ENCODE measurements around the gene TUBB4B.

TUBB4B gene

GRCh38 chr9:137213160-137214060 lies 27.7 kb upstream of the TUBB4B start:
- no peak for DNase-seq

DNA sequence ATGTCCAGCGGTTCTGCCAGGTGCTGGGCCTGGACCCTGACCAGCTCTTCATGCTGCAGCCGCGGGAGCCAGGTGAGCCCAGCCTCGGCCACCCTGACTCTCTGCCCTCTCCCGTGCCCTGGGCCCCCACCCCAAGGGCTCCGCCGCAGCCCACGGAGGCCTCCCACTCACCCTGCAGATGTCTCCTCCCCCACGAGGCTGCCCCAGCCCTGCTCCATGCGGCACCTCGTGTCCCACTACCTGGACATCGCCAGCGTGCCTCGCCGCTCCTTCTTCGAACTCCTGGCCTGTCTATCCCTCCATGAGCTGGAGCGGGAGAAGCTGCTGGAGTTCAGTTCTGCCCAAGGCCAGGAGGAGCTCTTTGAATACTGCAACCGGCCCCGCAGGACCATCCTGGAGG lies 26.5 kb upstream of the TUBB4B start:
- DNase-seq: no peak

DNA sequence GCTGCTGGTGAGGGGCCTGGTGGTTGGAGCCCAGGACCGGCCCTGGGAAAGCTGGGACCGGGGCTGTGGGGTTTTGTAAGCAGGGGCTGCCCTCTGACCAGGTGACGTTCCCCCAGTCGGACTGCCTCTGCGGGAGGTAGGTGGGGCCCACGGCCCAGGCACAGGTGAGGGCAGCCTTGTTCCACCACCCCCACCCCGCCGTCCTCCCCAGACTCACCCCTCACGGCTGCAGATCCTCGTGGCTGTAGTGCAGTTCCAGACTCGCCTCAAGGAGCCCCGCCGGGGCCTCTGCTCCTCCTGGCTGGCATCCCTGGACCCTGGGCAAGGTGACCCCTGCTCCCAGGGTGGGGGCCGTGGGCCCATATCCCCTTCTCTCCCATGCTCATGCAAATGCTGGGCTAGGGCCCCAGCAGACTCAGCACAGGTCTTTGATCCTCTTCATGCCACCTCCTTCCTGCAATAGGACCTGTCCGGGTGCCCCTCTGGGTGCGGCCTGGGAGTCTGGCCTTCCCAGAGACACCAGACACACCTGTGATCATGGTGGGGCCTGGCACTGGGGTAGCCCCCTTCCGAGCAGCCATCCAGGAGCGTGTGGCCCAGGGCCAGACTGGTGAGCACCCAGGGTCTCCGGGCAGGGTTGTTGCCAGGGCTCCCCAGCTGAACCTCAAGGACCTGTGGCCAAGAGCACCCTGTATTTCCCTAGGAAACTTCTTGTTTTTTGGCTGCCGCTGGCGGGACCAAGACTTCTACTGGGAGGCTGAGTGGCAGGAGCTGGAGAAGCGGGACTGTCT lies 25.7 kb upstream of the TUBB4B start:
- DNase-seq: no peak

- no peak for DNase-seq
Observed at GRCh38 chr9:137216188-137216965, 24.7 kb upstream of the TUBB4B start.

GRCh38 chr9:137217276-137218211 lies 23.5 kb upstream of the TUBB4B start:
- DNase-seq: peak in 2 of 4 experiments; percentile 27 to 43

- DNase-seq: no peak
Observed at GRCh38 chr9:137218212-137218753, 22.8 kb upstream of the TUBB4B start.

DNA sequence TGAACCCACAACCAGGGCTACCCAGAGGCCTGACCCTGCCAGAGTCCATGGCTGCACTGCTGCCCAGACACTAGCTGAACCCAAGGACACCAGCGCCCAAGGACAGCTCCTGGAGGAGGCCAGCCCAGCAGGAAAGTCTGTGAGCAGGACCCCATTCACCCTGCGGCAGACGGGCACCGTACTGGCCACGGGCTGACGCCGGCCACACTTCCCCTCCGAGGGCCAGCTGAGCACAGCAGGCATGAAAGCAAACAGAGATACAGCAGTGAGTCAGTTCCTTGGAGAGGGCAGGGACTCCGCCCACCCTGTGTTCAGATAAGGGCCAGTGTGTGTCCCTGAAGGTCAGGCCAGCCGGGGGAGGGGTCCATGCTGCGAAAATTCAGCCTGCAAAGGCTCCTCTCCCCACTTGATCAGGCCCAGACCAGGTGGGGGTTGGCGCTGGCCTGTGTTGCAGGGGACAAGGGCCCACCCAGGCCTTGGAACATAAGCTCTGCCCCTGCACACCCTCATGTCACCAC lies 22.3 kb upstream of the TUBB4B start:
- peak; percentile 35 to 70 (median 60) for DNase-seq

GRCh38 chr9:137219757-137220316 lies 21.2 kb upstream of the TUBB4B start:
- DNase-seq: no peak

- no peak for DNase-seq
Observed at GRCh38 chr9:137220317-137221094, 20.6 kb upstream of the TUBB4B start.

DNA sequence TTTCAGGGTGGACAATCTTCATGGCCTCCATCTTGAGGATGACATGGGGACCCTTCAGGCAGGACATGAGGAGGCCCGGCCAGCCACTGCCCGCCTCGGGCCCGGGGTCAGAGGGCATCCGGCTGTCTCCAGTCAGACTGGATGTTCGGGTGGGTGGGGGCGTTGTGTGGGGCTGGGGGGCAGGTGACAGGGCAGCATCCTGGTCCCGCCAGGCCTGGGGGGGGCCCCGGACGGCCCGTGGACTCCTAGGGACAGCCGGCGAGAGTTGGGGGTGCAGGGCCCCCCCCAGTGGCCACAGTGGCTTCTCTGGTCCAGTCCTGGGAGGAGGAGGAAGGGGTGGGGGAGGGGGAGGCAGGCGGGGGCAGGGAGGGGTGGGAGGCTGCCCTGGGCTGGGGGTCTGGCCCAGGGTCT lies 20.0 kb upstream of the TUBB4B start:
- DNase-seq: no peak

GRCh38 chr9:137221506-137222111 lies 19.5 kb upstream of the TUBB4B start:
- no peak for DNase-seq

DNA sequence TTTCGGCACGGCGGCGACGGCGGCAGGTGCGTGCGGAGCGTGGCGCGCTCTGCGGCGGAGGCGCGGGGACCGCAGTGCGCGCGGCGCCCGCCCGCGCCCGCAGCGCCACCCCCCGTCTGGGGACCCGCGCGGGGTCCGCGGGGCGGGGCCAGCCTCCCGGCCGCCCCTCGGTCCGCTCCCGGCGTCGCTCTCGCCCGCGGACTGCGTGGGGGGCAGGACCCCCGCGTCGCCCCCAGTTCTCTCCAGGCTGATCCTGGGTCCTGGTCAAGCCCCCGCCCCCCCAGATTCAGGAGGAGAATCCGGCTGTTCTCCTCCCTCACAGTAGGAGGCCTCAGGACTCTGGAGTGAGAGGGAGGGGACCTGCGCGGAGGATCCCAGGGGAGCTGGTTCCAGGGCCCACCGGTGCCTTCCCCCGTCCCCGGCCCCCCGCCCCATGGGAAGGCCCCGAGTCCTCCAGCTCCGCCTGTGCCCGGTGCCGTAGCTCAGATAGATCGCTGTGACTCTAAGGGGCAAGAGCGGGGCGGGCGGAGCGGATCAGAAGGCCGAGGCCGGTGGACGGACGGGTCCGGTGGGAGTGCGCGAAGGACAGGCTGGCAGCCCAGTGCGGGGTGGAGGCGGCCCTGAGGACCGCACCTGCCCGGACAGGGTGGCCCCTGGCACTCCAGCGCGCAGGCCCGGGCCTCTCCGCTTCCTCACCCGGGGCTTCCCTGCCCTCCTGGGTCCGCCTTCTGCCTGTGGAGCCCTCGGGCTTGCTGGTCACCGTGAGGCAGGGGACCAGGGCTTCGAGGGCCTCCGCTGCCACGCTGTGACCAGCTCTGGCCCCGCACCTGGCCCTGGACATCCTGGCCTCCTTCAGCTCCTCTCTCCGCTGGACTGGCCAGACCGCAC lies 18.7 kb upstream of the TUBB4B start, which contains the start of gene RNF208:
Gene RNF208, minus strand, starts transcription at position 51 of the 888 bp plus-strand sequence. CDS start 1,028 bp downstream, outside the sequence.
- DNase-seq: peak in 2 of 4 experiments; percentile 29 to 38

DNA sequence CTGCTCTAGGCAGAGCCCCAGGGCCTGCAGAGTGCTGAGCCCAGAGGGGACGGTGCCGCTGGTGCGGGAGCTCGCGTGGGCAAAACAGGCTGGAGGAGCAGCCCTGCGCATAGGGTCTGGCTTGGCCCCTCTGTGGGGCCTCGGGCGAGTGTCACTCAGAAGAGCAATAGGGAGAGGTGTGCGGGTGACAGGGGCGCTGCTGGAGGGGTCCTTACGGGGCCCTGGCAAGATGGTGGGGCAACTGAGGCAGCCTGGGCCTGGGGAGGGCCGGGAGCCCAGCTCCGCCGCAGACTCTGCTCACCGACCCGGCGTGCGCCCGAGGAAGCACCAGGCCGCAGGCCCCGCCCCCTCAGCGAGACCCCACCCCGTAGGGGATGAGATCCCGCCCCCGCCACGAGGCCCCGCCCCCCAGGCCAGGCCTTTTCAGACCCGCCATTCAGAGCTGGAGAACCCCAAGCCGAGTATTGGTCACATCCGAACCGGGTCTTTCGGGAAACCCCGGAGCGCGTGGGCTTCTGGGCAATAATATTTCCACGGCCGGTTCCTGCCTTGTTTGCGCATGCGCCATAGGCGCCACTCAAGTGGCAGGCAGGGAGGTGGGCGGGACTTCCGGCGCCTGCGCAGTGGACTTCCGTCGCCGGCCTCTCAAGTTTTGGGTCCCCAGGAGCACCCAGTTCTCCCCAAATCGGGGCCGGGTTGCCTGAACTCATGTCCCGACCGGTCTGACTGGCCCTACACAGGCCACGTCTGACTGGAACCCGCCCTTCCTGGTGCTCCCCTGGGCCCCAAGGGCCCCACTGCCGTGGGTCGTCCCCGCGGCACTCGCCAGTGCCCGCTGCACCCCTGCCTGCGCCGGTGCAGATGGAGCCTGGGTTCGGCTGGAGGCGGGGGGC lies 17.8 kb upstream of the TUBB4B start:
- DNase-seq: peak; percentile 99 to 100 (median 100)

- DNase-seq: peak; percentile 18 to 49 (median 44)
Observed at GRCh38 chr9:137224830-137225694, 16.0 kb upstream of the TUBB4B start, which contains the start of gene CYSRT1. TSS of gene CYSRT1 (plus strand) at chr9:137225174. CDS start at chr9:137225622, 448 bp downstream.

DNA sequence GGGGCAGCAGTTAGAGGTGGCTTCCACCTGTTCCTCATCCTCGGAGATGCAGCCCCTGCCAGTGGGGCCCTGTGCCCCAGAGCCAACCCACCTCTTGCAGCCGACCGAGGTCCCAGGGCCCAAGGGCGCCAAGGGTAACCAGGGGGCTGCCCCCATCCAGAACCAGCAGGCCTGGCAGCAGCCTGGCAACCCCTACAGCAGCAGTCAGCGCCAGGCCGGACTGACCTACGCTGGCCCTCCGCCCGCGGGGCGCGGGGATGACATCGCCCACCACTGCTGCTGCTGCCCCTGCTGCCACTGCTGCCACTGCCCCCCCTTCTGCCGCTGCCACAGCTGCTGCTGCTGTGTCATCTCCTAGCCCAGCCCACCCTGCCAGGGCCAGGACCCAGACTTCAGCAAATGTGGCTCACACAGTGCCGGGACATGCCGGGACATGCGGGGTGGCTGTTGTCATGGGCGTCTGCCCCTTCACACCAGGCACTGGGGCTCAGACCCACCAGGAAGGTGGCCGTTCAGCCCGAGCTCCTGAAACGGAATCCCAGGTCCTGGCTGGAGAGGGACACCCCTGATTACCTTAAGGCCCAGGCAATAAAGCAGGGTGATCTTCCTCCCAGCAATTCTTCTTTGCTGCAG lies 15.3 kb upstream of the TUBB4B start:
- no peak for DNase-seq

Measured in suppressor macrophage (primary cell).